OCI-LY3 (cell line): ENCODE results near the gene FBXL19.

Experiments used
- H2AFZ ChIP-seq: fragments of 200-600, 300-600 bp; shearing (Covaris generic); 2 replicates; pipeline ENCODE4 v1.6.0; 2014; ENCODE audit warnings: antibody characterized with exemption, low read depth, low read length
- H3K27ac ChIP-seq: fragments of 200-600, 300-600 bp; sonication (generic); 2 replicates; pipeline ENCODE4 v1.5.1; 2014; ENCODE audit warnings: mild to moderate bottlenecking, low read length, moderate library complexity, mixed read lengths
- H3K27me3 ChIP-seq: fragments of 200-600, 300-600 bp; sonication (generic); 2 replicates; pipeline ENCODE4 v1.6.1; 2014; ENCODE audit warnings: low read depth, low read length, mixed read lengths
- H3K36me3 ChIP-seq: fragments of 200-600, 300-600 bp; sonication (generic); replicated peaks from 2 replicates; pipeline ENCODE3; 2014; ENCODE audit warnings: low read depth, low read length, mixed read lengths
- H3K4me1 ChIP-seq: fragments of 300-600, 200-600 bp; sonication (generic); 2 replicates; pipeline ENCODE4 v1.6.1; 2014; ENCODE audit warnings: low read length, mixed read lengths
- H3K4me2 ChIP-seq: fragments of 200-600, 300-600 bp; sonication (generic); 2 replicates; pipeline ENCODE4 v1.6.1; 2014; ENCODE audit warnings: low read length, mixed read lengths
- H3K4me3 ChIP-seq: fragments of 300-600, 200-600 bp; sonication (generic); 2 replicates; pipeline ENCODE4 v1.5.1; 2014; ENCODE audit warnings: antibody characterized with exemption, mild to moderate bottlenecking, low read length, moderate library complexity
- H3K79me2 ChIP-seq: fragments of 300-600, 200-600 bp; shearing (Covaris generic); 2 replicates; pipeline ENCODE4 v1.6.1; 2014; ENCODE audit warnings: mild to moderate bottlenecking, low read length, mixed read lengths
- H3K9ac ChIP-seq: fragments of 300-600, 200-600 bp; shearing (Covaris generic); 2 replicates; pipeline ENCODE4 v1.6.0; 2014; ENCODE audit warnings: mild to moderate bottlenecking, low read length, moderate library complexity
- H3K9me3 ChIP-seq: fragments of 200-600, 300-600 bp; shearing (Covaris generic); 2 replicates; pipeline ENCODE4 v1.6.1; 2014; ENCODE audit warnings: low read length, mixed read lengths; ENCODE audit not compliant: insufficient read depth
- H4K20me1 ChIP-seq: fragments of 200-600, 300-600 bp; sonication (generic); 2 replicates; pipeline ENCODE4 v1.6.1; 2016; ENCODE audit warnings: low read length, mixed read lengths; ENCODE audit not compliant: insufficient read depth
- CTCF ChIP-seq: fragments of 200-600, 300-600 bp; sonication (generic); IDR thresholded peaks from 2 replicates; pipeline ENCODE4 v1.5.1; 2014; ENCODE audit warnings: antibody characterized with exemption, low read length, low read depth
- EZH2phosphoT487 ChIP-seq: fragments of 200-600 bp; shearing (Covaris generic); IDR thresholded peaks from 2 replicates; pipeline ENCODE4 v1.6.1; 2018; ENCODE audit warnings: antibody characterized with exemption, mixed run types, low read depth

The FBXL19 gene

GRCh38 chr16:30924076-30924912 is 922 bp downstream of the FBXL19 start:
- peak overlapping the region; percentile 79 for H3K9ac ChIP-seq
- no peak for TF ChIP-seq EZH2phosphoT487
- no peak for TF ChIP-seq CTCF
- H2AFZ ChIP-seq = no peak overlapping the region
- no peaks in the 10 kb centered on the region for H3K27me3 ChIP-seq
- no peaks in the 10 kb centered on the region for H4K20me1 ChIP-seq
- H3K27ac ChIP-seq = no peak overlapping the region
- no peaks in the 10 kb centered on the region for H3K9me3 ChIP-seq
- no peaks in the 10 kb centered on the region for H3K36me3 ChIP-seq
- H3K4me2 ChIP-seq = peak overlapping the region; percentile 93
- peak overlapping the region; percentile 79 for H3K4me3 ChIP-seq
- no peaks in the 10 kb centered on the region for H3K79me2 ChIP-seq
- H3K4me1 ChIP-seq = peaks cover 7% of the 10 kb centered on the region

- peak overlapping the region; percentile 79 for H3K9ac ChIP-seq
- no peaks in the 10 kb centered on the region for H3K36me3 ChIP-seq
- no peaks in the 10 kb centered on the region for H3K9me3 ChIP-seq
- H2AFZ ChIP-seq = no peak overlapping the region
- no peaks in the 10 kb centered on the region for H3K79me2 ChIP-seq
- no peak for TF ChIP-seq EZH2phosphoT487
- TF ChIP-seq CTCF = no peak
- no peak overlapping the region for H3K27ac ChIP-seq
- H4K20me1 ChIP-seq = no peaks in the 10 kb centered on the region
- H3K4me2 ChIP-seq = peak overlapping the region; percentile 93
- peak overlapping the region; percentile 79 for H3K4me3 ChIP-seq
- no peaks in the 10 kb centered on the region for H3K27me3 ChIP-seq
- peaks cover 7% of the 10 kb centered on the region for H3K4me1 ChIP-seq
These were observed 1.7 kb downstream of the FBXL19 start for GRCh38 chr16:30924913-30925631.

- no peak overlapping the region for H2AFZ ChIP-seq
- H3K27me3 ChIP-seq = no peaks in the 10 kb centered on the region
- H3K4me3 ChIP-seq = no peak overlapping the region
- TF ChIP-seq EZH2phosphoT487 = no peak
- TF ChIP-seq CTCF = no peak
- no peak overlapping the region for H3K4me2 ChIP-seq
- H3K36me3 ChIP-seq = no peaks in the 10 kb centered on the region
- H3K4me1 ChIP-seq = peaks cover 7% of the 10 kb centered on the region
- H4K20me1 ChIP-seq = no peaks in the 10 kb centered on the region
- no peaks in the 10 kb centered on the region for H3K9me3 ChIP-seq
- H3K27ac ChIP-seq = no peak overlapping the region
- no peak overlapping the region for H3K9ac ChIP-seq
- no peaks in the 10 kb centered on the region for H3K79me2 ChIP-seq
These were observed 2.2 kb downstream of the FBXL19 start for GRCh38 chr16:30925632-30925987.
